WTC11 (cell line): ENCODE results near the gene TSSC4. TPM values are rescaled to one million over a fixed set of nuclear protein-coding genes. Genes with fewer than 3 reads are reported as not detected.

Source experiments
- ATAC-seq: fragments of 200-7000 bp; cut with Tn5 transposase; 2 replicates; pipeline ENCODE4 v1.10.0; 2021; ENCODE audit warnings: mild to moderate bottlenecking, moderate library complexity
- CTCF ChIA-PET: fragments of 300-600 bp; sonication (Branson Sonifier 250); formaldehyde crosslinking; loops from one replicate; lab custom pipeline; 2021; ENCODE audit warnings: antibody characterized with exemption; lab: Charles Lee
- POLR2A ChIA-PET: fragments of 350-600 bp; sonication (Branson Sonifier 250); formaldehyde crosslinking; loops from one replicate; lab custom pipeline; 2021; ENCODE audit warnings: antibody characterized with exemption; lab: Charles Lee
- DNase-seq: peaks from one replicate; pipeline ENCODE4 v3.0.0; 2021; ENCODE audit warnings: low spot score
- H3K27ac Mint-ChIP-seq: 2 replicates; pipeline ENCODE4 v1.8.0; 2021; ENCODE audit warnings: mixed read lengths
- H3K27me3 Mint-ChIP-seq: 2 replicates; pipeline ENCODE4 v1.8.0; 2021; ENCODE audit warnings: low read depth, mild to moderate bottlenecking, moderate library complexity, mixed read lengths
- H3K36me3 Mint-ChIP-seq: 2 replicates; pipeline ENCODE4 v1.8.0; 2021; ENCODE audit warnings: mixed read lengths
- H3K4me1 Mint-ChIP-seq: 2 replicates; pipeline ENCODE4 v1.8.0; 2022; ENCODE audit warnings: mixed read lengths
- H3K4me3 Mint-ChIP-seq: 2 replicates; pipeline ENCODE4 v1.8.0; 2021; ENCODE audit warnings: mild to moderate bottlenecking, moderate library complexity, mixed read lengths
- H3K9me3 Mint-ChIP-seq: 2 replicates; pipeline ENCODE4 v1.8.0; 2021; ENCODE audit warnings: mixed read lengths
- AR ChIP-seq: fragments of 250-450 bp; sonication (Bioruptor Pico); IDR thresholded peaks from 2 replicates; pipeline ENCODE4 v1.9.0; 2021; ENCODE audit warnings: mild to moderate bottlenecking
- ATF2 ChIP-seq: sonication (generic); formaldehyde crosslinking; IDR thresholded peaks from 2 replicates; pipeline ENCODE4 v1.8.1; 2022; ENCODE audit warnings: low read depth, missing genetic modification reagents, borderline replicate concordance
- ATF3 ChIP-seq: sonication (generic); formaldehyde crosslinking; conservative IDR thresholded peaks from 2 replicates; pipeline ENCODE4 v1.8.1; 2022; ENCODE audit warnings: mild to moderate bottlenecking, missing genetic modification reagents
- CBFB ChIP-seq: sonication (generic); formaldehyde crosslinking; IDR thresholded peaks from 2 replicates; pipeline ENCODE4 v1.8.1; 2022; ENCODE audit warnings: mild to moderate bottlenecking, low read depth, missing genetic modification reagents
- E2F4 ChIP-seq: sonication (generic); formaldehyde crosslinking; IDR thresholded peaks from 2 replicates; pipeline ENCODE4 v1.8.1; 2022; ENCODE audit warnings: low read depth, mild to moderate bottlenecking, moderate library complexity, missing genetic modification reagents, borderline replicate concordance
- FOXJ3 ChIP-seq: sonication (generic); formaldehyde crosslinking; IDR thresholded peaks from 2 replicates; pipeline ENCODE4 v1.9.0; 2021; ENCODE audit warnings: missing genetic modification reagents, mild to moderate bottlenecking, borderline replicate concordance
- FOXK1 ChIP-seq: sonication (generic); formaldehyde crosslinking; IDR thresholded peaks from 2 replicates; pipeline ENCODE4 v1.8.0; 2022; ENCODE audit warnings: mild to moderate bottlenecking, moderate library complexity, missing genetic modification reagents
- FOXP4 ChIP-seq: sonication (generic); formaldehyde crosslinking; IDR thresholded peaks from 2 replicates; pipeline ENCODE4 v1.8.0; 2022; ENCODE audit warnings: mild to moderate bottlenecking, missing genetic modification reagents
- IRF2 ChIP-seq: sonication (generic); formaldehyde crosslinking; IDR thresholded peaks from 2 replicates; pipeline ENCODE4 v1.8.0; 2022; ENCODE audit warnings: low read depth, missing genetic modification reagents, borderline replicate concordance
- NFATC4 ChIP-seq: fragments of 250-450 bp; sonication (Bioruptor Pico); IDR thresholded peaks from 2 replicates; pipeline ENCODE4 v1.9.0; 2021; ENCODE audit warnings: mild to moderate bottlenecking
- PRRX2 ChIP-seq: fragments of 250-450 bp; sonication (Bioruptor Pico); IDR thresholded peaks from 2 replicates; pipeline ENCODE4 v1.8.0; 2021; ENCODE audit warnings: mild to moderate bottlenecking
- RELA ChIP-seq: sonication (generic); formaldehyde crosslinking; IDR thresholded peaks from 2 replicates; pipeline ENCODE4 v1.8.1; 2022; ENCODE audit warnings: missing genetic modification reagents, mild to moderate bottlenecking, borderline replicate concordance
- SMAD3 ChIP-seq: sonication (generic); formaldehyde crosslinking; IDR thresholded peaks from 2 replicates; pipeline ENCODE4 v1.8.0; 2022; ENCODE audit warnings: missing genetic modification reagents, mild to moderate bottlenecking, borderline replicate concordance
- SMAD4 ChIP-seq: sonication (generic); formaldehyde crosslinking; IDR thresholded peaks from 2 replicates; pipeline ENCODE4 v1.8.0; 2022; ENCODE audit warnings: mild to moderate bottlenecking, missing genetic modification reagents
- SP1 ChIP-seq: sonication (generic); formaldehyde crosslinking; conservative IDR thresholded peaks from 2 replicates; pipeline ENCODE4 v1.8.1; 2022; ENCODE audit warnings: missing genetic modification reagents
- STAT6 ChIP-seq: sonication (generic); formaldehyde crosslinking; conservative IDR thresholded peaks from 2 replicates; pipeline ENCODE4 v1.8.1; 2023; ENCODE audit warnings: mild to moderate bottlenecking, low read depth, missing genetic modification reagents, moderate library complexity
- TCF7 ChIP-seq: sonication (generic); formaldehyde crosslinking; IDR thresholded peaks from 2 replicates; pipeline ENCODE4 v1.8.0; 2022; ENCODE audit warnings: mild to moderate bottlenecking, low read depth, missing genetic modification reagents, moderate library complexity
- ZBTB21 ChIP-seq: sonication (generic); formaldehyde crosslinking; IDR thresholded peaks from 2 replicates; pipeline ENCODE4 v1.8.1; 2023; ENCODE audit warnings: mild to moderate bottlenecking, missing genetic modification reagents, borderline replicate concordance
- ZNF423 ChIP-seq: fragments of 250-450 bp; sonication (Bioruptor Pico); IDR thresholded peaks from 2 replicates; pipeline ENCODE4 v2.1.2; 2022; ENCODE audit warnings: mild to moderate bottlenecking, moderate library complexity
- ZNF425 ChIP-seq: fragments of 250-450 bp; sonication (Bioruptor Pico); conservative IDR thresholded peaks from 2 replicates; pipeline ENCODE4 v1.9.0; 2021; ENCODE audit warnings: mild to moderate bottlenecking
- ZNF512 ChIP-seq: sonication (generic); formaldehyde crosslinking; IDR thresholded peaks from 2 replicates; pipeline ENCODE4 v1.8.1; 2022; ENCODE audit warnings: missing genetic modification reagents, borderline replicate concordance
- total RNA-seq: library from RNA; stranded (reverse); gene quantifications from 3 replicates; pipeline ENCODE4 v1.2.3, GENCODE V29; 2021

TSSC4 gene
- total RNA-seq, 1 experiment from 2014 or later = 41.4 TPM

GRCh38 chr11:2431395-2431794 lies 30.8 kb downstream of the TSSC4 start (continued):
- no peak for TF ChIP-seq ZNF425 (CRISPR knock-in tag)
- TF ChIP-seq SP1 (CRISPR knock-in tag) = no peak
- no peak for TF ChIP-seq SMAD3 (CRISPR knock-in tag)
- no peak for TF ChIP-seq PRRX2 (CRISPR knock-in tag)

- ChIA-PET POLR2A (no interaction called here), CTCF (interaction anchor here (1.3 to 1.4 kb wide), 2 partner anchors 11 to 99 kb away, joined by 3 to 6 read pairs; no protein-coding TSS in a partner anchor)
- no peaks in the 10 kb centered on the region for H3K36me3 Mint-ChIP-seq
- H3K4me1 Mint-ChIP-seq = no peaks in the 10 kb centered on the region
- H3K27ac Mint-ChIP-seq = no peak overlapping the region
- ATAC-seq = no peak
- no peak for DNase-seq
- peaks cover 8% of the 10 kb centered on the region for H3K27me3 Mint-ChIP-seq
- H3K9me3 Mint-ChIP-seq = no peaks in the 10 kb centered on the region
- no peak overlapping the region for H3K4me3 Mint-ChIP-seq
- TF ChIP-seq CBFB (no peak), FOXP4 (CRISPR knock-in tag) (no peak), SMAD4 (CRISPR knock-in tag) (no peak), TCF7 (CRISPR knock-in tag) (no peak), E2F4 (CRISPR knock-in tag) (no peak), STAT6 (CRISPR knock-in tag) (no peak), IRF2 (CRISPR knock-in tag) (no peak), ZBTB21 (no peak), PRRX2 (CRISPR knock-in tag) (no peak), AR (CRISPR knock-in tag) (no peak), FOXJ3 (CRISPR knock-in tag) (no peak), ZNF512 (CRISPR knock-in tag) (no peak), ATF3 (CRISPR knock-in tag) (no peak), FOXK1 (CRISPR knock-in tag) (no peak), NFATC4 (CRISPR knock-in tag) (no peak), RELA (CRISPR knock-in tag) (no peak), ATF2 (no peak), ZNF423 (CRISPR knock-in tag) (no peak)
These were observed 31.6 kb downstream of the TSSC4 start for GRCh38 chr11:2432171-2432621.
